CD4-positive, CD25-positive, alpha-beta regulatory T cell (primary cell): ENCODE data around the gene FTCD. TPM values are rescaled to one million over a fixed set of nuclear protein-coding genes. Genes with fewer than 3 reads are reported as not detected.

ENCODE experiments used
- ATAC-seq, 2 donors: fragments of 150-1000 bp; cut with Tn5 transposase; one replicate each; pipeline ENCODE4 v1.10.0; 2021; ENCODE audit warnings: low read depth in 2 of 2, moderate number of reproducible peaks in 2 of 2, moderate library complexity in 1 of 2
- DNase-seq, 3 donors: peaks; one replicate each; pipeline versions ENCODE4 v3.0.0 to v3.0.0-alpha.2; 2012 to 2022; ENCODE audit warnings: mixed read lengths in 1 of 3
- H3K27ac ChIP-seq: one replicate; pipeline ENCODE4 v1.7.0; 2013; ENCODE audit warnings: mild to moderate bottlenecking, low read length; ENCODE audit not compliant: insufficient read depth, poor library complexity, severe bottlenecking
- H3K27me3 ChIP-seq: one replicate; pipeline ENCODE4 v1.7.0; 2013; ENCODE audit warnings: low read length; ENCODE audit not compliant: control insufficient read depth, insufficient read depth
- H3K36me3 ChIP-seq: one replicate; pipeline ENCODE4 v1.7.0; 2013; ENCODE audit warnings: mild to moderate bottlenecking, low read length, moderate library complexity; ENCODE audit not compliant: control insufficient read depth, insufficient read depth
- H3K4me1 ChIP-seq: 2 replicates; pipeline ENCODE4 v1.7.0; 2013; ENCODE audit warnings: mild to moderate bottlenecking, low read length; ENCODE audit not compliant: insufficient read depth, control insufficient read depth, poor library complexity, severe bottlenecking
- H3K4me3 ChIP-seq: one replicate; pipeline ENCODE4 v1.7.0; 2013; ENCODE audit warnings: low read depth, mild to moderate bottlenecking, low read length, moderate library complexity
- H3K9me3 ChIP-seq, 2 experiments: 1 replicate in 1 of 2; 2 replicates in 1 of 2; pipeline ENCODE4 v1.7.0; 2013; ENCODE audit warnings: low read length in 2 of 2, mild to moderate bottlenecking in 1 of 2, moderate library complexity in 1 of 2; ENCODE audit not compliant: control insufficient read depth in 2 of 2
- H3K27ac Mint-ChIP-seq, 3 donors: one replicate each; pipeline ENCODE4 v1.8.0; 2020 to 2022; ENCODE audit warnings: mild to moderate bottlenecking in 3 of 3, mixed read lengths in 3 of 3, moderate library complexity in 2 of 3
- H3K27me3 Mint-ChIP-seq: one replicate; pipeline ENCODE4 v1.8.0; 2022; ENCODE audit warnings: mild to moderate bottlenecking, mixed read lengths
- H3K36me3 Mint-ChIP-seq: one replicate; pipeline ENCODE4 v1.8.0; 2020; ENCODE audit warnings: mixed read lengths
- H3K4me1 Mint-ChIP-seq, 4 donors: one replicate each; pipeline ENCODE4 v1.8.0; 2020 to 2022; ENCODE audit warnings: mixed read lengths in 4 of 4, mild to moderate bottlenecking in 1 of 4
- H3K4me3 Mint-ChIP-seq, 4 donors: one replicate each; pipeline ENCODE4 v1.8.0; 2020 to 2022; ENCODE audit warnings: mild to moderate bottlenecking in 4 of 4, mixed read lengths in 4 of 4, moderate library complexity in 3 of 4
- H3K9me3 Mint-ChIP-seq, 7 donors: one replicate each; pipeline ENCODE4 v1.8.0; 2020 to 2022; ENCODE audit warnings: mixed read lengths in 7 of 7, mild to moderate bottlenecking in 3 of 7, moderate library complexity in 2 of 7
- polyA plus RNA-seq, 4 donors: library from polyadenylated mRNA; unstranded; fragments of 300-500 nt; fragmentation: Illumina TruSeq; gene quantifications; one replicate each; pipeline ENCODE4 v1.2.3, GENCODE V29; 2021
- total RNA-seq: library from RNA; stranded (reverse); gene quantifications from one replicate; pipeline ENCODE4 v1.2.3, GENCODE V29; 2022

FTCD gene
- total and polyA plus RNA-seq, 5 donors from 2014 or later, result 0.38 TPM; not detected in 4

- DNase-seq (no peak), ATAC-seq (no peak)
These were observed 15.7 kb downstream of the FTCD start for GRCh38 chr21:46139686-46140085.

GRCh38 chr21:46138383-46138970 lies 16.9 kb downstream of the FTCD start:
- no peak overlapping the region for H3K27ac Mint-ChIP-seq

More at GRCh38 chr21:46139686-46140085, 15.7 kb downstream of the FTCD start:
- Mint-ChIP-seq H3K4me3 (no peak overlapping the region), H3K9me3 (no peaks in the 10 kb centered on the region), H3K27me3 (peaks cover 4% of the 10 kb centered on the region), H3K27ac (no peak overlapping the region), H3K4me1 (peaks cover 0 to 9% (median 4%) of the 10 kb centered on the region in 4 donors), H3K36me3 (no peaks in the 10 kb centered on the region)
- no peak overlapping the region for H3K4me3 ChIP-seq
- H3K4me1 ChIP-seq, result peaks cover 7% of the 10 kb centered on the region
- H3K9me3 ChIP-seq, result no peaks in the 10 kb centered on the region
- no peaks in the 10 kb centered on the region for H3K27me3 ChIP-seq
- no peaks in the 10 kb centered on the region for H3K36me3 ChIP-seq
- no peak overlapping the region for H3K27ac ChIP-seq

GRCh38 chr21:46137908-46138307 lies 17.5 kb downstream of the FTCD start:
- no peaks in the 10 kb centered on the region for H3K4me1 Mint-ChIP-seq
- no peak overlapping the region for H3K4me3 Mint-ChIP-seq
- DNase-seq (no peak), ATAC-seq (no peak)
- peaks cover 4% of the 10 kb centered on the region for H3K27me3 Mint-ChIP-seq
- H3K27ac Mint-ChIP-seq, result no peak overlapping the region
- H3K4me3 ChIP-seq, result no peak overlapping the region
- no peaks in the 10 kb centered on the region for H3K9me3 ChIP-seq
- no peaks in the 10 kb centered on the region for H3K27me3 ChIP-seq
- no peaks in the 10 kb centered on the region for H3K9me3 Mint-ChIP-seq
- H3K4me1 ChIP-seq, result no peaks in the 10 kb centered on the region
- no peaks in the 10 kb centered on the region for H3K36me3 Mint-ChIP-seq
- H3K36me3 ChIP-seq, result no peaks in the 10 kb centered on the region
- no peak overlapping the region for H3K27ac ChIP-seq

More at GRCh38 chr21:46138383-46138970, 16.9 kb downstream of the FTCD start:
- peaks cover 4% of the 10 kb centered on the region for H3K27me3 Mint-ChIP-seq
- ATAC-seq, result no peak
- no peaks in the 10 kb centered on the region for H3K36me3 Mint-ChIP-seq
- no peak overlapping the region for H3K27ac ChIP-seq
- peaks cover 1% of the 10 kb centered on the region for H3K4me1 ChIP-seq
- H3K27me3 ChIP-seq, result no peaks in the 10 kb centered on the region
- H3K4me3 Mint-ChIP-seq, result peak overlapping the region in 1 of 4 donors; percentile 65
- no peak for DNase-seq
- H3K4me1 Mint-ChIP-seq, result peaks cover 0 to 1% (median under 1%) of the 10 kb centered on the region in 4 donors
- no peaks in the 10 kb centered on the region for H3K9me3 Mint-ChIP-seq
- H3K36me3 ChIP-seq, result no peaks in the 10 kb centered on the region
- no peak overlapping the region for H3K4me3 ChIP-seq
- H3K9me3 ChIP-seq, result no peaks in the 10 kb centered on the region

- Histone ChIP-seq H3K36me3 (no peaks in the 10 kb centered on the region), H3K9me3 (no peaks in the 10 kb centered on the region), H3K27me3 (no peaks in the 10 kb centered on the region), H3K4me3 (no peak overlapping the region), H3K4me1 (no peaks in the 10 kb centered on the region), H3K27ac (no peak overlapping the region)
- ATAC-seq, result no peak
- Mint-ChIP-seq H3K27ac (no peak overlapping the region), H3K36me3 (no peaks in the 10 kb centered on the region), H3K9me3 (no peaks in the 10 kb centered on the region), H3K27me3 (peaks cover 4% of the 10 kb centered on the region), H3K4me1 (no peaks in the 10 kb centered on the region), H3K4me3 (no peak overlapping the region)
- no peak for DNase-seq
These were observed 18.5 kb downstream of the FTCD start for GRCh38 chr21:46136739-46137349.

- Mint-ChIP-seq H3K27ac (no peak overlapping the region), H3K4me1 (no peaks in the 10 kb centered on the region), H3K36me3 (no peaks in the 10 kb centered on the region), H3K4me3 (no peak overlapping the region), H3K27me3 (peaks cover 4% of the 10 kb centered on the region), H3K9me3 (no peaks in the 10 kb centered on the region)
- Histone ChIP-seq H3K27ac (no peak overlapping the region), H3K4me1 (no peaks in the 10 kb centered on the region), H3K27me3 (no peaks in the 10 kb centered on the region), H3K36me3 (no peaks in the 10 kb centered on the region), H3K4me3 (no peak overlapping the region), H3K9me3 (no peaks in the 10 kb centered on the region)
- ATAC-seq, result no peak
- DNase-seq, result no peak
These were observed 19.5 kb downstream of the FTCD start for GRCh38 chr21:46135782-46136395.

GRCh38 chr21:46131838-46132651 lies 23.3 kb downstream of the FTCD start:
- Mint-ChIP-seq H3K4me1 (no peaks in the 10 kb centered on the region), H3K27ac (no peak overlapping the region), H3K9me3 (peaks cover 0 to 2% (median 0%) of the 10 kb centered on the region in 7 donors), H3K27me3 (peaks cover 4% of the 10 kb centered on the region), H3K36me3 (no peaks in the 10 kb centered on the region), H3K4me3 (no peak overlapping the region)
- no peak for ATAC-seq
- Histone ChIP-seq H3K9me3 (no peaks in the 10 kb centered on the region), H3K36me3 (no peaks in the 10 kb centered on the region), H3K4me1 (no peaks in the 10 kb centered on the region), H3K4me3 (no peak overlapping the region), H3K27me3 (no peaks in the 10 kb centered on the region), H3K27ac (no peak overlapping the region)
- no peak for DNase-seq

- Mint-ChIP-seq H3K4me1 (no peaks in the 10 kb centered on the region), H3K27me3 (peaks cover 4% of the 10 kb centered on the region), H3K9me3 (peaks cover 0 to 2% (median 0%) of the 10 kb centered on the region in 7 donors), H3K4me3 (no peak overlapping the region), H3K27ac (no peak overlapping the region), H3K36me3 (no peaks in the 10 kb centered on the region)
- H3K27me3 ChIP-seq, result no peaks in the 10 kb centered on the region
- DNase-seq, result no peak
- no peaks in the 10 kb centered on the region for H3K4me1 ChIP-seq
- H3K27ac ChIP-seq, result no peak overlapping the region
- H3K36me3 ChIP-seq, result no peaks in the 10 kb centered on the region
- no peak for ATAC-seq
- H3K9me3 ChIP-seq, result no peaks in the 10 kb centered on the region
- H3K4me3 ChIP-seq, result no peak overlapping the region
These were observed 23.9 kb downstream of the FTCD start for GRCh38 chr21:46131588-46131837.
